Epidermal melanocyte (primary cell): ENCODE results near the gene KATNBL1.

Source experiments
- DNase-seq: peaks from one replicate; pipeline ENCODE4 v3.0.0; 2011; ENCODE audit warnings: low spot score; ENCODE audit not compliant: insufficient read length

Gene KATNBL1

GRCh38 chr15:34209421-34210282 lies at the start of gene KATNBL1:
Gene KATNBL1 (minus strand): TSS chr15:34210096. CDS start chr15:34163676, 46,420 bp downstream.
- DNase-seq: peak; percentile 85

- no peak for DNase-seq
Observed at GRCh38 chr15:34259566-34259965, 49.7 kb upstream of the KATNBL1 start.

GRCh38 chr15:34258151-34258550 lies 48.3 kb upstream of the KATNBL1 start:
- no peak for DNase-seq

- DNase-seq: no peak
Observed at GRCh38 chr15:34252545-34252944, 42.6 kb upstream of the KATNBL1 start.

- no peak for DNase-seq
Observed at GRCh38 chr15:34248190-34248589, 38.3 kb upstream of the KATNBL1 start.

- DNase-seq: no peak
Observed at GRCh38 chr15:34246276-34246976, 36.5 kb upstream of the KATNBL1 start.

GRCh38 chr15:34243226-34243625 lies 33.3 kb upstream of the KATNBL1 start:
- DNase-seq: no peak

GRCh38 chr15:34242331-34242710 lies 32.4 kb upstream of the KATNBL1 start:
- no peak for DNase-seq

GRCh38 chr15:34241376-34242330 lies 31.8 kb upstream of the KATNBL1 start:
- DNase-seq: peak; percentile 28

- DNase-seq: no peak
Observed at GRCh38 chr15:34240537-34240936, 30.6 kb upstream of the KATNBL1 start.

- peak; percentile 56 for DNase-seq
Observed at GRCh38 chr15:34239151-34239808, 29.4 kb upstream of the KATNBL1 start.

- DNase-seq: no peak
Observed at GRCh38 chr15:34233614-34234013, 23.7 kb upstream of the KATNBL1 start.

GRCh38 chr15:34223904-34224596 lies 14.2 kb upstream of the KATNBL1 start:
- DNase-seq: no peak

- DNase-seq: no peak
Observed at GRCh38 chr15:34217587-34218225, 7.8 kb upstream of the KATNBL1 start.

GRCh38 chr15:34216527-34217270 lies 6.8 kb upstream of the KATNBL1 start:
- DNase-seq: no peak

- DNase-seq: no peak
Observed at GRCh38 chr15:34214135-34214534, 4.2 kb upstream of the KATNBL1 start.

- DNase-seq: no peak
Observed at GRCh38 chr15:34213690-34214089, 3.8 kb upstream of the KATNBL1 start.

- DNase-seq: no peak
Observed at GRCh38 chr15:34206011-34206410, 3.9 kb downstream of the KATNBL1 start.

GRCh38 chr15:34203936-34204335 lies 6.0 kb downstream of the KATNBL1 start:
- DNase-seq: no peak
